GM23248 (cell line): ENCODE results near the gene LATS1. TPM values are rescaled to one million over a fixed set of nuclear protein-coding genes. Genes with fewer than 3 reads are reported as not detected.
A peak's percentile ranks its signal among the peaks of the same experiment; 100 is the strongest.
"Not testable (repeated sequence)": the region's sequence is repeated elsewhere in the genome, so short reads cannot be mapped to it uniquely, and the experiment has no call there.

Source experiments
- DNase-seq: peaks from one replicate; pipeline ENCODE4 v3.0.0-alpha.2; 2015
- H2AFZ ChIP-seq: fragments of 200-600 bp; sonication (generic); 2 replicates; pipeline ENCODE4 v1.6.1; 2016; ENCODE audit warnings: antibody characterized with exemption
- H3F3A ChIP-seq: fragments of 200-600 bp; sonication (generic); 2 replicates; pipeline ENCODE4 v1.6.1; 2016; ENCODE audit warnings: mild to moderate bottlenecking, antibody characterized with exemption, mixed run types; ENCODE audit not compliant: insufficient read depth
- H3K27ac ChIP-seq: fragments of 200-600 bp; sonication (generic); 2 replicates; pipeline ENCODE4 v1.5.1; 2016; ENCODE audit warnings: mild to moderate bottlenecking
- H3K27me3 ChIP-seq: fragments of 200-600 bp; sonication (generic); replicated peaks from 2 replicates; pipeline ENCODE4 v1.6.1; 2016; ENCODE audit warnings: mild to moderate bottlenecking; ENCODE audit not compliant: insufficient read depth
- H3K36me3 ChIP-seq: fragments of 200-600 bp; sonication (generic); 2 replicates; pipeline ENCODE4 v1.6.1; 2016; ENCODE audit warnings: low read depth, mild to moderate bottlenecking
- H3K4me1 ChIP-seq: fragments of 200-600 bp; sonication (generic); 2 replicates; pipeline ENCODE4 v1.6.1; 2016; ENCODE audit warnings: mild to moderate bottlenecking; ENCODE audit not compliant: insufficient read depth
- H3K4me2 ChIP-seq: fragments of 200-600 bp; sonication (generic); one replicate; pipeline ENCODE4 v1.6.1; 2016; ENCODE audit warnings: mild to moderate bottlenecking; ENCODE audit not compliant: unreplicated experiment
- H3K4me3 ChIP-seq: fragments of 200-600 bp; sonication (generic); 2 replicates; pipeline ENCODE4 v1.5.1; 2016; ENCODE audit warnings: mild to moderate bottlenecking
- H3K79me2 ChIP-seq: fragments of 200-600 bp; sonication (generic); 2 replicates; pipeline ENCODE4 v1.6.1; 2016; ENCODE audit warnings: mild to moderate bottlenecking; ENCODE audit not compliant: insufficient read depth
- H3K9ac ChIP-seq: fragments of 200-600 bp; sonication (generic); 2 replicates; pipeline ENCODE4 v1.6.1; 2016; ENCODE audit warnings: mild to moderate bottlenecking
- H3K9me2 ChIP-seq: fragments of 200-600 bp; sonication (generic); 2 replicates; pipeline ENCODE4 v1.6.1; 2016; ENCODE audit warnings: mixed run types, mild to moderate bottlenecking, moderate library complexity; ENCODE audit not compliant: insufficient read depth
- H3K9me3 ChIP-seq: fragments of 200-600 bp; sonication (generic); one replicate; pipeline ENCODE4 v1.6.1; 2017; ENCODE audit warnings: low read depth
- H4K20me1 ChIP-seq: fragments of 200-600 bp; sonication (generic); 2 replicates; pipeline ENCODE4 v1.6.0; 2016; ENCODE audit not compliant: insufficient read depth
- EZH2 ChIP-seq: fragments of 200-600 bp; sonication (generic); IDR thresholded peaks from 2 replicates; pipeline ENCODE4 v1.6.1; 2018; ENCODE audit warnings: antibody characterized with exemption, mild to moderate bottlenecking; ENCODE audit not compliant: insufficient read depth, poor library complexity, severe bottlenecking
- EZH2phosphoT487 ChIP-seq: fragments of 200-600 bp; sonication (generic); IDR thresholded peaks from 2 replicates; pipeline ENCODE4 v1.6.1; 2018; ENCODE audit warnings: antibody characterized with exemption, moderate library complexity, mild to moderate bottlenecking, low read depth; ENCODE audit not compliant: insufficient read depth
- WGBS, 2 experiments: methylation state at CpG; one replicate each; pipeline ENCODE4 v1.1.6; 2015 to 2017; ENCODE audit warnings: low lambda C conversion rate in 2 of 2, low coverage in 1 of 2; ENCODE audit errors: missing lambda C conversion rate in 2 of 2; 5-methylcytosine and 5-hydroxymethylcytosine counted together
- in situ Hi-C: fragments of 300-500 bp; cut with MboI; formaldehyde crosslinking; loops from 2 replicates; pipeline ENCODE4 v1.15.0; 2020
- polyA plus RNA-seq: library from polyadenylated mRNA; unstranded; fragments of >200 nt; fragmentation: Nextera tagmentation; extraction: Ambion mirVana; gene quantifications from 2 replicates; pipeline ENCODE4 v1.2.1, GENCODE V29; 2016
- total RNA-seq: library from RNA; depleted of rRNA; stranded (reverse); fragments of >200 nt; shearing (Covaris generic); gene quantifications from 2 replicates; pipeline ENCODE4 v1.2.3, GENCODE V29; 2014

LATS1 gene
- total and polyA plus RNA-seq, 2 experiments from 2014 or later, result 12.8 to 20.2 TPM

GRCh38 chr6:149749594-149750135 lies 31.8 kb upstream of the LATS1 start, which contains the start of gene PCMT1:
PCMT1 (plus strand) TSS chr6:149749741; CDS start chr6:149749902, 161 bp downstream.
- peaks cover 70% of the 10 kb centered on the region for H3K79me2 ChIP-seq
- peaks cover 42% of the 10 kb centered on the region for H3K4me1 ChIP-seq
- 1% methylated on average over 40 to 49 of the region's 60 CpGs for WGBS, 2 experiments
- H3K27ac ChIP-seq, result peak within 1 kb of the TSS; percentile 85
- peak; percentile 98 for DNase-seq
- H3F3A ChIP-seq, result peaks cover 13% of the 10 kb centered on the region; the same call in 1 of the 2 replicates
- H3K9me3 ChIP-seq, result no peaks in the 10 kb centered on the region
- no peaks in the 10 kb centered on the region for H3K36me3 ChIP-seq
- TF ChIP-seq EZH2phosphoT487, result no peak
- TF ChIP-seq EZH2, result no peak
- H3K4me2 ChIP-seq, result peak within 1 kb of the TSS; percentile 86
- H3K9ac ChIP-seq, result peak within 1 kb of the TSS; percentile 95
- in situ Hi-C loops, result no loop called here
- H2AFZ ChIP-seq, result peak within 1 kb of the TSS; percentile 82
- H3K27me3 ChIP-seq, result no peaks in the 10 kb centered on the region
- H4K20me1 ChIP-seq, result no peaks in the 10 kb centered on the region
- no peaks in the 10 kb centered on the region for H3K9me2 ChIP-seq
- peak within 1 kb of the TSS; percentile 85 for H3K4me3 ChIP-seq

- H3K27me3 ChIP-seq, H3K9me3 ChIP-seq, in situ Hi-C loops, H3K36me3 ChIP-seq, H4K20me1 ChIP-seq, H3K9me2 ChIP-seq, DNase-seq: not testable (repeated sequence)
- peaks cover 70% of the 10 kb centered on the region for H3K79me2 ChIP-seq
- 2% methylated on average over 25 to 28 of the region's 38 CpGs for WGBS, 2 experiments
- peaks cover 13% of the 10 kb centered on the region; the same call in 1 of the 2 replicates for H3F3A ChIP-seq
- peak overlapping the region; percentile 86 for H3K4me2 ChIP-seq
- peaks cover 41% of the 10 kb centered on the region for H3K4me1 ChIP-seq
- peak overlapping the region; percentile 95 for H3K9ac ChIP-seq
- peak overlapping the region; percentile 85 for H3K4me3 ChIP-seq
- peak overlapping the region; percentile 85 for H3K27ac ChIP-seq
- H2AFZ ChIP-seq, result peak overlapping the region; percentile 82
These were observed 31.2 kb upstream of the LATS1 start for GRCh38 chr6:149749082-149749593.

- no peaks in the 10 kb centered on the region for H4K20me1 ChIP-seq
- peak within 1 kb of the TSS; percentile 90 for H3K9ac ChIP-seq
- H3K4me3 ChIP-seq, result peak within 1 kb of the TSS; percentile 97
- peak; percentile 95 for DNase-seq
- no peaks in the 10 kb centered on the region for H3K9me2 ChIP-seq
- peak within 1 kb of the TSS; percentile 96 for H2AFZ ChIP-seq
- in situ Hi-C loops, result no loop called here
- peaks cover 53% of the 10 kb centered on the region for H3K79me2 ChIP-seq
- peaks cover 13% of the 10 kb centered on the region; the same call in 1 of the 2 replicates for H3F3A ChIP-seq
- no peaks in the 10 kb centered on the region for H3K9me3 ChIP-seq
- 4% methylated on average over 38 to 41 of the region's 41 CpGs for WGBS, 2 experiments
- H3K4me2 ChIP-seq, result peak within 1 kb of the TSS; percentile 90
- TF ChIP-seq EZH2phosphoT487 (no peak), EZH2 (no peak)
- H3K36me3 ChIP-seq, result 0 out of 2 replicates have a peak, but pooled peaks cover 10% of the 10 kb centered on the region
- H3K27me3 ChIP-seq, result no peaks in the 10 kb centered on the region
- H3K27ac ChIP-seq, result peak within 1 kb of the TSS; percentile 46
- peaks cover 20% of the 10 kb centered on the region; the same call in 1 of the 2 replicates for H3K4me1 ChIP-seq
These were observed 28.4 kb upstream of the LATS1 start, which contains the start of gene NUP43 for GRCh38 chr6:149746147-149746946. NUP43 (minus strand) TSS chr6:149746529; CDS start chr6:149746495, 34 bp downstream.

- peak overlapping the region; percentile 97 for H3K4me3 ChIP-seq
- H3K36me3 ChIP-seq, result 0 out of 2 replicates have a peak, but pooled peaks cover 19% of the 10 kb centered on the region
- H3K4me1 ChIP-seq, result 0 out of 2 replicates have a peak, but pooled peaks cover 14% of the 10 kb centered on the region
- H3K27ac ChIP-seq, result 0 out of 2 replicates have a peak overlapping the region, but pooled peaks have one; percentile 46
- WGBS, 2 experiments, result 73 to 74% methylated on average over 10 of the region's 10 CpGs
- H3K27me3 ChIP-seq, H3F3A ChIP-seq, H3K9me2 ChIP-seq, in situ Hi-C loops, H3K9me3 ChIP-seq, H4K20me1 ChIP-seq, DNase-seq: not testable (repeated sequence)
- peak overlapping the region; percentile 96; the same call in 1 of the 2 replicates for H2AFZ ChIP-seq
- H3K9ac ChIP-seq, result peak overlapping the region; percentile 90
- peaks cover 42% of the 10 kb centered on the region for H3K79me2 ChIP-seq
- peak overlapping the region; percentile 90 for H3K4me2 ChIP-seq
These were observed 27.4 kb upstream of the LATS1 start for GRCh38 chr6:149745252-149745651.
